HAP-1 (cell line): ENCODE data around the gene PSMB9.
"Not testable (repeated sequence)": the region's sequence is repeated elsewhere in the genome, so short reads cannot be mapped to it uniquely, and the experiment has no call there.

Experiments
- DNase-seq, 2 experiments: peaks; one replicate each; pipeline ENCODE4 v3.0.0-alpha.2; 2016 to 2020; ENCODE audit warnings: low spot score in 2 of 2
- H3K27me3 ChIP-seq: fragments of 250-450 bp; sonication (Bioruptor Pico); 2 replicates; pipeline ENCODE4 v1.5.1; 2020; ENCODE audit warnings: low read depth, mild to moderate bottlenecking, moderate library complexity
- H3K36me3 ChIP-seq: fragments of 250-450 bp; sonication (Bioruptor Pico); replicated peaks from 2 replicates; pipeline ENCODE4 v1.5.1; 2020; ENCODE audit warnings: mild to moderate bottlenecking
- H3K4me1 ChIP-seq: fragments of 250-450 bp; sonication (Bioruptor Pico); 2 replicates; pipeline ENCODE4 v1.5.1; 2020; ENCODE audit warnings: mild to moderate bottlenecking
- H3K4me3 ChIP-seq: fragments of 250-450 bp; sonication (Bioruptor Pico); 2 replicates; pipeline ENCODE4 v1.5.1; 2020; ENCODE audit warnings: mild to moderate bottlenecking, moderate library complexity
- H3K9me3 ChIP-seq: fragments of 250-450 bp; sonication (Bioruptor Pico); 2 replicates; pipeline ENCODE4 v1.5.1; 2020; ENCODE audit warnings: mild to moderate bottlenecking, moderate library complexity
- in situ Hi-C: fragments of 300-500 bp; cut with MboI; formaldehyde crosslinking; loops from 3 replicates; pipeline ENCODE4 v1.14.3; 2020; ENCODE audit warnings: low sequenced_read_pairs, inconsistent platforms, mixed read lengths

PSMB9 gene

GRCh38 chr6:32853541-32854375 is at the start of gene PSMB9, which contains the start of gene TAP1:
PSMB9 (plus strand) TSS chr6:32854192; CDS start chr6:32854230, 38 bp downstream.
TAP1 (minus strand) TSS chr6:32853704; CDS start chr6:32853636, 68 bp downstream.
- peak within 1 kb of the TSS; percentile 67 for H3K4me3 ChIP-seq
- H3K4me1 ChIP-seq: peaks cover 6% of the 10 kb centered on the region
- peaks cover 6% of the 10 kb centered on the region for H3K36me3 ChIP-seq
- H3K27me3 ChIP-seq: no peaks in the 10 kb centered on the region
- no peaks in the 10 kb centered on the region for H3K9me3 ChIP-seq
- DNase-seq: peak; percentile 82 to 93
- in situ Hi-C loops: no loop called here

DNA sequence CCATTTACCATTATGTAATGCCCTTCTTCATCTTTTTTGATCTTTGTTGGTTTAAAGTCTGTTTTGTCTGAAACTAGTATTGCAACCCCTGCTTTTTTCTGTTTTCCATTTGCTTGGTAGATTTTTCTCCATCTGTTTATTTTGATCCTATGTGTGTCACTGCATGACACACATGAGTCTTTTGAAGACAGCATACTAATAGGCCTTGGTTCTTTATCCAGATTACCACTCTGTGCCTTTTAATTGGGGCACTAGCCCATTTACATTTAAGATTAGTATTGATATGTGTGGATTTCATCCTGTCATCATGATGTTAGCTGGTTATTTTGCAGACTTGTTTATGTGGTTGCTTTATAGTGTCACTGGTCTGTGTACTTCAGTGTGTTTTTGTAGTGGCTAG is 48.6 kb upstream of the PSMB9 start:
- H3K4me3 ChIP-seq, in situ Hi-C loops, H3K4me1 ChIP-seq, H3K36me3 ChIP-seq, H3K9me3 ChIP-seq, DNase-seq: not testable (repeated sequence)
- peaks cover 29% of the 10 kb centered on the region for H3K27me3 ChIP-seq

DNA sequence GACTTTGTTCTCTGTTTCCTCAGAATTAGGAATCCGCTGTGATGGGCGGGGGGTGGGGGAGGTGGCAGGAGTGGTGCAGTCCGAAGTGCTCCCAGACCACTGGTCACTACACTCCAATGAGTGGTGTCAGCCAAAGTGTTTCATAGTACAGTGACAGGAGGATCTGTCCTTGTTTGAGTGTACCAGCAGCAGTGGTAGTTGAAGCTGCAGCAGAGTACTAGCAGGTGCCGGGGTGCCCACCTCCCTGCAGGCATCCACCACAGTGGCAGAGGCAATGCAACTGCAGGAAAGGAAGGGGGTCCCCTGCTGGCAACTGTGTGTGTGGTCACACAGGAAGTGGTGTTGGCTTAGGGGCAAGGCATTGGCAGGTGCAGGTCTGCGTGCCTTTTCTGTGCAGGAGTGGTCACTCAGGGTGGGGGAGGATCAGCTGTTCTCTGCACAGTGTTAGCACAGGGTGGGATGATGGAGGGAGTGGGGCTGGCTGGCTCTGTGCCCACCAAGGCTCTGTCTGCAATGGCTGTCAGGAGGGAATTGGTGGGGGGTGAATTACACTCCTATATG is 46.9 kb upstream of the PSMB9 start:
- peaks cover 27% of the 10 kb centered on the region for H3K27me3 ChIP-seq
- H3K4me1 ChIP-seq: no peaks in the 10 kb centered on the region
- no peak overlapping the region for H3K4me3 ChIP-seq
- H3K36me3 ChIP-seq: no peaks in the 10 kb centered on the region
- DNase-seq: no peak
- H3K9me3 ChIP-seq: no peaks in the 10 kb centered on the region
- in situ Hi-C loops: no loop called here

DNA sequence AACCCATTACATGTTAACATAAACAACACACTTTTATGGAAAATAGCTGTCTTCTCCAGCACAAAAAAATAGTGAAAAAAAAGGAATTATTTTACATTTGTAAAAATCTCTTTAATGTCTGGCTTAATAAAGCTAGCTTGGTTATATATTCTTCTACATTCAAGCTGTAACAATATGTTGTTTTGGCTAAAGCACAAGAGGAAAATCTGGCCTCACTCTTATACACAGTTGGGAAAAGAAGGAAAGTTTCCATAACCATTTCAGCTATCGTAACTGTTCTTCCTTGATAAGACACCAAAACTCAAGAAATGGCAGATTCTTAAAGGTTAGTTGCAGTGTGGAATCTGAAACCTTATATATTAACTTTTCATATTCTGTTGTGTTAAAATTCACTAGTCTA is 44.8 kb upstream of the PSMB9 start:
- no peak for DNase-seq
- H3K4me1 ChIP-seq: no peaks in the 10 kb centered on the region
- no peaks in the 10 kb centered on the region for H3K9me3 ChIP-seq
- no peaks in the 10 kb centered on the region for H3K36me3 ChIP-seq
- H3K27me3 ChIP-seq: peaks cover 9% of the 10 kb centered on the region
- in situ Hi-C loops: no loop called here
- no peak overlapping the region for H3K4me3 ChIP-seq

- Histone ChIP-seq H3K4me1 (peaks cover 7% of the 10 kb centered on the region), H3K36me3 (no peaks in the 10 kb centered on the region), H3K9me3 (no peaks in the 10 kb centered on the region), H3K4me3 (no peak overlapping the region), H3K27me3 (no peaks in the 10 kb centered on the region)
- in situ Hi-C loops: no loop called here
- DNase-seq: no peak
Observed at GRCh38 chr6:32814145-32814544, 39.8 kb upstream of the PSMB9 start.

DNA sequence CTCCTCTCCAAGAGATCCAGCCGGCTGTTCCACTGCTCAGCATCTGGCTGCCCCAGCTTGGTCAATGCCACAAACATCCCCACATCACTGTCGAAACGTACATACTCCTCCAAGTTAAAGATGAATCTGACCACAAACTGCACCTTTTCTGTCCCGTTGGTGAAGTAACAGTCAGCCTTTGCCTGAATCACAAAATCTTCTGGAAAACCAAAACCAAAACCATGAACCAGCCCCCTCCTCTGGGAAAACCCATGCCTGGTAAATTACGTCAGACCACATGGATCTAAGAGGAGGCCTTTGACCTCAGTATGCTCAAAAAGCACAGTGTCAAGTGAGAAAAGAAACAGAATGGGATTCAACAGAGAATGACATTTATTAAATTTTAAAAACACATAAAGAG is 38.9 kb upstream of the PSMB9 start:
- Histone ChIP-seq H3K4me3 (no peak overlapping the region), H3K36me3 (no peaks in the 10 kb centered on the region), H3K27me3 (no peaks in the 10 kb centered on the region), H3K9me3 (no peaks in the 10 kb centered on the region), H3K4me1 (peaks cover 7% of the 10 kb centered on the region)
- in situ Hi-C loops: no loop called here
- no peak for DNase-seq

- in situ Hi-C loops: no loop called here
- H3K9me3 ChIP-seq: no peaks in the 10 kb centered on the region
- H3K4me1 ChIP-seq: peaks cover 7% of the 10 kb centered on the region
- H3K36me3 ChIP-seq: no peaks in the 10 kb centered on the region
- H3K4me3 ChIP-seq: no peak overlapping the region
- H3K27me3 ChIP-seq: no peaks in the 10 kb centered on the region
- no peak for DNase-seq
Observed at GRCh38 chr6:32815996-32816395, 38.0 kb upstream of the PSMB9 start.

GRCh38 chr6:32816746-32817204 is 37.2 kb upstream of the PSMB9 start, which contains the start of gene HLA-DOB:
HLA-DOB (minus strand) TSS chr6:32817002; CDS start chr6:32816951, 51 bp downstream.
- Histone ChIP-seq H3K4me1 (peaks cover 7% of the 10 kb centered on the region), H3K36me3 (no peaks in the 10 kb centered on the region), H3K27me3 (no peaks in the 10 kb centered on the region), H3K4me3 (no peak within 1 kb of the TSS), H3K9me3 (no peaks in the 10 kb centered on the region)
- DNase-seq: no peak
- in situ Hi-C loops: no loop called here

DNA sequence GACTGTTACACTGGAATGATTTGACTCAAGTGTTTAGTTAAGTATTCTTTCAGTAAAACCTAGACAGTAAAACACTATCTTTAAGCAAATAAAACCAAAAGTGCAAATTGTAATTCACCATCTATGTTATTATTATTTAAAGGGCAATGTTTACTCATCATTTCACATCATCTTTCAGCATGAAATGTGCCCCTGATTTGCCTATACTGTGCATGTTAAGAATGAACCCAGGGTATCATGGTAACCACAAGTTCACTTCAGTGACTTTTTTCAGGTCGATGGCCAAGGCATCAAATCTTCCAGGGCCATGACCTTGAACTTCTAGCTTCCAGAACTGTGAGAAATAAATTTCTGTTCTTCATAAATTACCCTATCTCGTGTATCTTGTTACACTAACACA is 35.1 kb upstream of the PSMB9 start:
- Histone ChIP-seq H3K9me3 (no peaks in the 10 kb centered on the region), H3K27me3 (no peaks in the 10 kb centered on the region), H3K4me1 (peaks cover 7% of the 10 kb centered on the region), H3K36me3 (no peaks in the 10 kb centered on the region), H3K4me3 (no peak overlapping the region)
- in situ Hi-C loops: no loop called here
- DNase-seq: no peak

DNA sequence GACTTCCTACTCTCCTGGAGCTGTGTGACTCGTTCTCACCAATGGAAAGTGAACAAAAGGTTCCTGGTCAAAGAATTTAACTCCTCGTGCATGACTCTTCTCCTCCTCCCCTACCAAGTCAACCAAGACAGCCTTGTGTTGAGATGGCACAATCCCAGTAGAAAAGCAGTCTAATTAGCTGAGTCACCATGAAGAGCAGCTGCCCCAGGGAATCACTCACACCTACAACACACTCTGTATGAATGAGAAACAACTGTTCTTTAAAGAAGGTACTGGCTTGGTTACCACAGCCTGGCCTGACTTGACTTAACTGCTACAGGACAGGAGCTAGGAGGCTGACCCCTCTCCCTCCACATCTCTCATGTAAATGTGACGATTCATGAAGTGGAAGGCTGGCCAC is 34.3 kb upstream of the PSMB9 start:
- Histone ChIP-seq H3K4me1 (peaks cover 7% of the 10 kb centered on the region), H3K9me3 (no peaks in the 10 kb centered on the region), H3K27me3 (no peaks in the 10 kb centered on the region), H3K4me3 (no peak overlapping the region), H3K36me3 (no peaks in the 10 kb centered on the region)
- in situ Hi-C loops: no loop called here
- no peak for DNase-seq

DNA sequence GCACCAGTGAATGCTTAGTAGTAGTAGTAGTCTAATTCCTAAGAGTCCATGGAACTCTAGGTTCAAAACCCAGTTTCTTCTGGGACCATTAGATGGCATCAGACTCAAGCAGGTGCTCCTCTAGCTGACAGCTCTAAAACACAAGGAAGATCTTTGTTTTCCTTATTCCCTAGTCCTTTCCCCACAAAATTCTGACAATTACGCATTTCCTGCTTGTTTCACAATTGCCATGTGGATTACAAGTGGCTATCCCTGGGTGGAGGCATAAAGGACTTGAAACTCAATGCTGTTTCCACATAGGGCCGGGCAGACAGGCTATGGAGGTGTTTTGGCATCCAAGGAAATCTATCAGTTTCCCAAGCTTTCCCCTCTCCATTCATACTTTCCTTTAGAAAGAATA is 28.0 kb upstream of the PSMB9 start:
- DNase-seq: no peak
- in situ Hi-C loops: no loop called here
- Histone ChIP-seq H3K27me3 (no peaks in the 10 kb centered on the region), H3K36me3 (peaks cover 11% of the 10 kb centered on the region), H3K9me3 (no peaks in the 10 kb centered on the region), H3K4me1 (no peaks in the 10 kb centered on the region), H3K4me3 (no peak overlapping the region)

DNA sequence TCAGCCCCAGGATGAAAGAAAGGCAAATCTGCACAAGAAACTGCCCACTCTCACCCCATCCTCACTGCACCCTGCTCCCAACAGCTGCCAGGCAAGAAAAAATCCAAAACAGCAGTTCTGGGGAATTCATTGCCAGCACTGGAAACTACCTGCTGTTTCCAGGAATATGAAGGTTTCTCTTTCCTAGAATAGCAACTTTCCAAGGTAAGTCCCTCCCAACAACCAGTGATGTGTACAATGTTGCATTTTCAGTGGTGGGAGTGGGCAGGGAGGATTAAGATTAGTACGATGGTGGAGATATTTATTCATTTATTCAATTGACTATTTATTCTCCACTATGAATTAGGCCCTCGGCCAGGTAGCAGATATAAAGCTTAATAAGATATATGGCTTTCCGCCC is 27.0 kb upstream of the PSMB9 start:
- H3K9me3 ChIP-seq: no peaks in the 10 kb centered on the region
- in situ Hi-C loops: no loop called here
- no peaks in the 10 kb centered on the region for H3K4me1 ChIP-seq
- H3K27me3 ChIP-seq: no peaks in the 10 kb centered on the region
- H3K36me3 ChIP-seq: peaks cover 14% of the 10 kb centered on the region
- no peak overlapping the region for H3K4me3 ChIP-seq
- no peak for DNase-seq

DNA sequence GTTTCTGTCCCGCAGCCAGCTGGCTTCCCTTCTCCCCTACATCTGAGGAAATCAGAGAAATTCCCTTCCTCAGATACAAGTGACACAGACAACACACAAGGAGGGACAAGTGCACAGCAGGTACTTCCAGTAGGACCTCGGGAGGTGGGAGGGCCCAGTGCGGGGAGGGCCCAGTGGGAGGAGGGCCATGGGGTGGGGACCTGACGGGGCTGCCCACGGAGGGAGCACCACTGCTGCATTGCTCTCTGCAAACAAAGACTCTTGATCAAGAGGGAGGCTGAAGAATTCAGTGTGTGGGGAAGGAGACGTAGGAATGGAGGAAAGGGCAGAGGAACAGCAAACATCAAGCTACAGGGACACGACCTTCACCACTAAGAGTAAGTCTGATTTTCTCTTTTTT is 24.5 kb upstream of the PSMB9 start:
- no peaks in the 10 kb centered on the region for H3K27me3 ChIP-seq
- DNase-seq: no peak
- in situ Hi-C loops: no loop called here
- peaks cover 18% of the 10 kb centered on the region for H3K36me3 ChIP-seq
- no peaks in the 10 kb centered on the region for H3K9me3 ChIP-seq
- no peak overlapping the region for H3K4me3 ChIP-seq
- H3K4me1 ChIP-seq: no peaks in the 10 kb centered on the region

GRCh38 chr6:32830017-32830416 is 24.0 kb upstream of the PSMB9 start:
- Histone ChIP-seq H3K4me3 (no peak overlapping the region), H3K36me3 (peaks cover 20% of the 10 kb centered on the region), H3K4me1 (no peaks in the 10 kb centered on the region), H3K9me3 (no peaks in the 10 kb centered on the region), H3K27me3 (no peaks in the 10 kb centered on the region)
- no peak for DNase-seq
- in situ Hi-C loops: no loop called here
